Activated CD8-positive, alpha-beta memory T cell treated with anti-CD3 and anti-CD28 coated beads, Interleukin-2, amount 50 U/mL, for 24 hours (primary cell): ENCODE data around the gene TRIO.

Experiments
- DNase-seq: peaks from one replicate; pipeline ENCODE4 v3.0.0-alpha.2; 2020; ENCODE audit errors: extremely low read depth

TRIO gene

DNA sequence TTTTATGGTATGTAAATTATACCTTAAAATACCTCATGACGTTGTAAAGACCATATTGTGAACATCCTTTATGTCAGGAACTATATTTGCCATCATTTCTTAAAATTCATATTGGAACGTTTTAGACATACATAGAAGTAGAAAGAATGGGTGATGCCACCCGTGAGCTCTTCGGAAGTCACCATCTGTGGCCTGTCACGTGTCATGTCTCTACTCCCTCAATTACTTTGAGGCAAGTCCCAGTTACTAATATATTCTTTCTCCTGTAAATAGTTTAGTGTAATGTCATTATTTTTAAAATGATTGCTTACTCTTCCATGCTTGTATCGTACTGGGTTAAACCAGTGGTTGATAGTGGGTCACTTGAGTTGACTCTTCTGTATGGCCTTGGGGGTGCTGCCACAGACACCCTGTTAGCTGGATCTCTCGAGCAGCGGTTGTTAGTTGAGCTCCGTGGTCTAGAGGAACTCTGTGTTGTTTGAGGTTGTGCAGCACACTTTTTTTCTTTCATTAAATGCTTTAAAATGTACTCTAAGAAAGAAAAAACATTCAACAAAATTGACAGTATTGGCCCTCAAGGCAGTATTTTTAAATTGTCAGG lies 66.2 kb downstream of the TRIO start:
- no peak for DNase-seq

DNA sequence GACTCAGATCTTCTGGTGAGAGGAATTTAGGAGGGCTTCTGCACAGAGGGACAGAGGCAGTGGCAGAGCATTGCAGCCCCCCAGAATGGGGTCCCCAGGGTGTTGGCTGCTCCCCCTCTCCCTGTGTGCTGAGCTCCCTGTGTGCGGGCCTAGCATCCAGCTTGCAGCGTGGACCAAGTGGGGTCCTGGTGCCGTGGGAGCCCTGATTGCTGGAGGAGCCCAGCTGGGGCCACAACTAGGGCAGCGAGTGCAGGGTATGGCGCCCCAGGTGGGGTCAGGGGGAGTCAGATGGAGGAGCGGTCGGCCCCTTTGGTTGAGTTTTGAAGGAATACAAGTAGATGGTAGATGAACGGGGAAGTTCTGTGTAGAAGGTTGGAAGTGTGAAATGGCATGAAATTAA lies 66.7 kb downstream of the TRIO start:
- no peak for DNase-seq

DNA sequence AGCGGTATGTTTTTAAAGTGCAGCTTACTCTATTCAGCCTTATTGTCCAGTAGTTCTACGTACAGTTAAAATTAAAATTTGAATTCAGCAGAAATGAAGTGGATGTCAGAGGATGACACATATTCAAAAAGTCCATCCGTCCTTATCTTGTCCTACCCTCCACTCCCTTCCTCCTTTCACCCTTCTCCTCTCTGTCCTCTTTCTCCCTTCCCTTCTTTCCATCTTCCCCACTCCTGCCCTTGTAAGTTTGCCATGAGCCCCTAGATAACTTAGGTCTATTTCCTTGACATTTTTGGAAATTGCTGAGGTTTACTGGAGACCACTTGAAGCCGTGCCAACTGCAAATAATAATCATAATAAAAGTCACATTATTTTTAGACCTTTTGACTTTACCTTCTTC lies 67.6 kb downstream of the TRIO start:
- no peak for DNase-seq

DNA sequence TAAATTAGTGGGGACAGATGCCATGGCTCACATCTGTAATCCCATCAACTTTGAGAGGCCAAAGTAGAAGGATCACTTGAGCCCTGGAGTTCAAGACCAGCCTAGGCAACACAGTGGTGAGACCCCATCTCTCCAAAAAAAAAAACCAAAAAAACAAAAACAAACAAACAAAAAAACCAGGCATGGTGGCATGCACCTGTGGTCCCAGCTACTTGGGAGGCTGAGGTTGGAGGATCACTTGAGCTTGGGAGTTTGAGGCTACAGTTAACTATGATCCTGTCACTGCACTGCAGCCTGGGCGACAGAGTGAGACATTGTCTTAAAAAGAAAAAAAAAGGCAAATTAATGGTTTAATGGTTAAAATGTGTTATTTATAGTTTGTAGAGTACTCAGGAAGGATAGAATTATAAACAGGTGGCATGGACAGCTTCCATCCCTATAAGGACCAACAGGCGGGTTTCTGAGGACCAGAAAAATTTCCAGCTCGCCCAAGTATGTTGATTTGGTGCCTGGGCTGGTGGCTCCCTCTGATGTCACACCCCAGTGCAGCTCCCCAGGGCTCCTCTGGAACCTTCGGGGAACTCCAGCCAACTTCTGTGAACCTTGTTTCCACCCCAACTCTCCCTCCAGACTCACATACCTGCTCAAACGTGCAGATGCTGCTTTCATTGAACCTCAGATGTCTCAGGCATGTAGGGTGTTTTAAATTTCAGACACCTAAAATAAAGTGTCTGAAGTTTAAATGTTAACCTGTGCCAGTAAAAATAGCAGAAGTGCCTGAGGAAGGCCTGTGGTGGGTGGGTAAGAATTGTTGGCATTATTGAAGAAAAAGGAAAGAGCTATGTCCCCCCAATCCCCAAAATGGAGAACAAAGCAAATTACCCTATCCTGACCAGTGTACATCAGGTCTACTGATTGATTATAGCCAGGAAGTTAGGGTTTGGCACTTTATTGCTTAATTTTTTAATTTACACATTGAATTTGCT lies 69.0 kb downstream of the TRIO start:
- DNase-seq = no peak

DNA sequence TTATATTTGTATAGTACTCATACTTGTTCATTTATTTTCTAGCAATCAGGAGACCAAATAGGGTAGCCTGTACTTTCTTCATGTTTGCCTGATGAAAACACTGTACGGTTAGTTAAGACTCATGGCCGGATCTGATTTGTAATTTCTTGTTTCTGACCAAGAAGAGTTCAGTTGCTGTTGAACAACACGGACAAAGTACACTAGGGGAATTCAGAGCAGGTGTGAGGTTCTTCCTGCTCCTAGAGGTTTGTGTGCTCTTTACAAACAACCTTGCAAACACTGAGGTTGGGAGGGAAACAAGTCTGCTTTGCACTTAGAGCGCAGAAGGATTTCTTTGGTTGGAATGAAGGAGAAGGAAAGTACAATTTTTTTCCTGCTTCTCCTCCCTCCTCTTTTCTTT lies 69.7 kb downstream of the TRIO start:
- no peak for DNase-seq

DNA sequence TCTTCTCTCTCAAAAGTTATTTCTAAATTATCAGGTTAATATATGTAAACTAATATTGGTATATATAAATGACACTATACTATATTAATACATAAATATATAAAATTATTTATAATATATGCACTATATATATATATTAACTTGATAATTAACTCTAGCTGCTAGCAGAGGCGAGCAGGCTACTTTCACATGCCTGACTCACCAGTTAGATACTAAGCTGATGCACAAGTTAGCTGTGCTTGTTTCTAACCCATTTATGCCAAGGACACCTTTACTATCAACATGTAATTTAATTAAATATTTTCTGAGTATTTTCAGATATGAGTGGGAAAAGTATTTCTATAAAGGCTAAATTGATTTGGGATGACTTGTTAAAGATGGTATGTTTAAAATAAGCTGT lies 70.1 kb downstream of the TRIO start:
- DNase-seq = no peak

DNA sequence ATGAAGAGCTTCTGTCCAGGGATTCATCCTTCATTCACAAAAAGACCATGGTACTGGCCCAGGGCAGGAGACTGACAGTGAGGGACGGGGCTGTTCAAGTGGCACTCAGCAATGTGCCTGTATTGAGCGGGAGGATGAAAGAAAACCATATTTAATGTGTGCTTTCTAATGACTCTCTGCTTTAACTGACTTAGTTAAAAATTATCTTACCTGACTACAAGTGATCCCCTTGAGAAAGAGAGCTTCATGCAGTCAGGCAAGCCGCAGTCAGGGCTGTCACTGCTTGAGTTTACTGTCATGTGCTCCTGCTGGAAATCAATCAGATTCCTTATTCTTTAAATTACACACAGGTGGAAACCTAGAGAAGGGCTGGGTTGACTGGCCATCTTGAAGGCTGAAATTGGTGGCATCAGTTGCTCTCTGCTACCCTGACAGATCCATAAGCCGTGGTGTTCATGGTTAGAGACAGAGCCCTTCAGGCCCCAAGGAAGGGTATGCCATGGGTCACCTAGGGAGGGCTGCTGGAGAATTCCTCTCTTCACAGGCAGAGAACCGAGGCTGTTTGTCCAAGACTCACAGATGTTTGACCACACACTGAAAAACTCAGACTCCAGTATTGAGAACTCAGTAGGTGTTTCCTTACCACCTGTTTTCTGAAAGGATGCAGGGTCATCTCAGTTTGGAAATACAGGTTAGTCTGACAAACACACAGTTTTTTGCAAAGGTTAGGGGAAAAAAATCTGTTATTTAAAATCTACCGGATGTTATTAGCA lies 70.9 kb downstream of the TRIO start:
- no peak for DNase-seq

DNA sequence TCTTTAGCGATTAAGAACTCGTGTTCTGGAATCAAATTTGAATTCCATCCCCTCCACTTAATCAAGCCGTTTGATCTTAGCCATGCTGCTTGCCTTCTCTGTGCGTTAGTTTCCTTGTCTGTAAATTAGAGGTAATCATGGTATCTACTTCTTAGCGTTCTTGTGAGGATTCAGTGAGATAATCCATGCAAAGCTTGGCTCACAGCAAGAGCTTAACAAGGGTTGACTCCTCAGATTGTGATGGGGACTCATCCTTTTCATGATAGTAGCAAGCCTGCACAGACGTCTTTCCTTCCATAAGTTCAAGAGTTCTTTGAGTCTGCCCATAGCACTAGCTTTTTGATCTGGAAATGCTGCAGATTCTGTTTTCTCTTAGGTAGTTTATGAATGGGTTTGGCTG lies 72.8 kb downstream of the TRIO start:
- DNase-seq = no peak

DNA sequence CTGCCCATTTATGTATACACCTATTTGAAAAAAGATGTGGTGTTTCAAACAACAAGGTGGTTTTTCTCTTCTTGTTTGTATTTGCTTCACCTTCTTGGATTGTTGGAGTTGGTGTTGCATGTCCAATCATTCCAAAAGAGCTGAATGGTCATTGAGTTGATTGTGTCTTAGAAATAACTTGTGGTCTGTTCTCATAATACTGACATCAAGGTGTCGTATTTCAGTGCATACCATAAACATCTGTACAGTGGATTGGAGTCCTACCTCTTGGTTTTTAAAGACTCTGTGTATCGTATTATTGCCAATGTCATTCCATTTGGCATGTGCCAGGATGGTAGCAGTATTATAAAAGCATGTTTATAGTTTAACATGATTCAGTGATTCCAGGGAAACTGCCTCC lies 73.2 kb downstream of the TRIO start:
- no peak for DNase-seq

DNA sequence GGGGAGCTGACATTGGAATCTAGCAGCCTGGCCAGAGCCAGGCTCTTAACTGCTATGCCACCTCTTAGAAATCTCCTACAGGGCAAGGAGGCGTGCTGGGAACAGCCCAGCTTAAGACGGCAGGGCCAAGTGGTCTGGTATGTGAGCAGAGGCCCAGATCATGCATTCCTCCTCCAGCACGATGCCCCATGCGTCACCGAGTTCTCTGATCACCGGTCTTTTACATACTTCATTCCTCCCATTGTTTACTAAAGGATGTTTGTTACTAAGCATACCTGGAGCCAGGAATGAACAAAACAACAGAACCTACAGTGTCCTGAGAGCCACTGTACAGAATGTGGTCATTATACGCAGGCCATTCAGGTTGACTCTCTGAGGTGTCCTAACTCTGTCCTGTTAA lies 73.8 kb downstream of the TRIO start:
- no peak for DNase-seq

DNA sequence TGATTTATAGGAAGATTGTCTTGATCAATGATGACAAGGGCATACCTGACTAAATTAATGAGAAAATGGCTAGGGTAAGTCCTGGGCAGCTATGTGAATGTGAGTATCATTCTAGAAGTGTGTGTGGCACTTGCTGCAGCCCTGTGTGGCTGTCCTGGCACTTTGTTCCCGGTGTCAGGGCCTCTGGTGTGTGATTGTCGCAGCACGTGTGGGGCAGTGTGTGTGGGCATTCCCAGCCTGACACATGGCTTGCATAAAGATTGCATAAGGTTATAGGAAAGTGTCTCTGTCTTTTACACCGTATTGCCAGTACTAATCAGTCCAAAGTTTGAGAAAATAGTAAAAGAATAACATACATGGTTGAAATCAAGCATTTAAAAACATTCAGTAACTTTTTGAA lies 74.4 kb downstream of the TRIO start:
- DNase-seq = no peak

DNA sequence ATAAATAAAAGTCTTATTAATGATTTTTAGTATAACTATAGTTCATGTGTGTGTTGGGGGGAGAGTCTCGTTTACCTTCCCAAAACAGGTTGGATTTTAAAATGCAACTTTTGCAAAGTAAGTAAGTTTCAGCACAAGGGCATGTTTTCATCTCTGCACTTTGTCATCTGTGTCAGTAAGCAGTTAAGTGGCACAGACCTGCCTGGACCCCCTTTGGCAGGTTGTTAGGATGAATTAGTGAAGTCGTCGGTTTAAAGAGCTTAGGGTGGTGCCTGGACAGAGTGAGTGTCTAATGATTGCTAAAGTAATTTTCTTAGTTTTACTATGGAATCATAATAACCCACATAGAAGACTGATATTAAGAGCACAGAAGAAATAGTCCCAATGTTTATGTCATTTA lies 74.9 kb downstream of the TRIO start:
- no peak for DNase-seq

DNA sequence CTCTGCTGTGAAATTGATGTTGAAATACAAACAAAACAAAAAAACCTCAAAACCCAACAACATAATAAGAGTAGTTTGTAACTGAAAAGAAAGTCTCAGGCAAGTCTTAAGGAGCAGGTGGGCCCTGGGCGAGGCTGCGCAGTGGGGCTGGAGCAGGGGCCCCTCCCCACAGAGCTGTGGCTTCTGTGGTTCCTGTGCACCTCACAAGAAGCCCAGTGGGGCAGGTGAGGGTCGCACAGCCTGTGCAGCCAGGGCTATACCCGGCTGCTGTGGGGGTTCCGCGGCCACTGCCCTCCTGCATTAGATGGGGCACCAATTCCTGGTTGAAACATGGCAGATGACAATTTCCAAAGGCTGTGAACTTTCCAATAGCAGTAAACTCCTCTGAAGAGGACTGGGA lies 75.3 kb downstream of the TRIO start:
- DNase-seq = no peak

DNA sequence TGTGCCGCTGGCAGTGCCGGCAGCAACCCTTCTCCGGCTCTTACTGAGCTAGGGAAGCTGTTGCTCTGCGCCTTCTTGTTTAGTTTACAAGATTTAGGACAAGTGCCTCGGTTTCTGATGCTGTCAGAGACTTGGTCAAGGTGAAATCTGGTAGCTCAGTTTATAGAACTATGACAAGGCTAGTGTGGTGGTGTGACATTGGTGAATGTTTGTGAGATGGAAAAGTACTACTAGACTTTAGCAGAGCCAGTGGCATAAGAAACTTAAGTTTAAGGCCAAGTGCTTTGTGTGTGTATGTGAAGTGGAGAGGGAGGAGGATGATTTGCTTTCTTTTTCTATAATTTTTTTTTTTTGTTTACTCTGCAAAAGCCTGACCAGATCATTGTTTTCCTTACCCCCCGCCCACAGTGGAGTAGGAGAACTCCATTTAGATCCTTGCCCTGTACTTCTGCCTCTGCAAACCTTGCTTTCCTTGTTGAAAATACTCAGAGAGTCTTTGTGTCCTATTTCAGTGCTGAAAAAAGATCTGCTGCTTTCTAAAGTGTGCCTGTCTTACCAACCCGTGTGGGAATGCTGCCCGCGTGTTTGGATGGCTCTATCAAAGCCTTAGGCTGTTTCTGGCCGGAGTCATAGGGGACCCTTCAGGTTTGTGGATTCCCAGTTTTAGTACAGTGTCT lies 75.9 kb downstream of the TRIO start:
- DNase-seq = no peak

DNA sequence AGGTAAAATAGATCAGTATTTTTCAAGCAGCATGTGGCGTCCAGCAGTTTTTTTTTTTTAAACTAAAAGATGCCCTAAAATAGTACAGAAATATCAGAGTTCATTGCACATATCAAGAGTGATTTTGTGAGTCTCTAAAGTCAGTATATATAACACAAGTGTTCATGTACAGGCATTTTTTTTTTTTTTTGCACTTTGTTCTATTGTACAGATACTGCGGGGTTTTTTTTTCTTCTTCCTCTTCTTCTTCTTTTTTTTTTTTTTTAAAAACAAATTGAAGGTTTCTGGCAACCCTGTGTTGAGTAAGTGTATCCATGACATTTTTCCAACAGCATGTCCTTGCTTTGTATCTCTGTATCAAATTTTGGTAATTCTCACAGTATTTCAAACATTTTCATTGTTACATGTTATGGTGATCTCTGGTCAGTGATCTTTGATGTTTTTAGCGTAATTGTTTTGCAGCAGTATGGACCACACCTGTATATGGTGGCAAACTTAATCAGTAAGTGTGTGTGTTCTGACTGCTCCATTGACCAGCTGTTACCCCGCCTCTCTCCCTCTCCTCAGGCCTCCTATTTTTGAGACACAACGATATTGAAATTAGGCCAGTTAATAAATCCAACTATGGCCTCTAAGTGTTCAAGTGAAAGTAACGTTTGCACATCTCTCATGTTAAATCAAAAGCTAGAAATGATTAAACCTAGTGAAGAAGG lies 76.8 kb downstream of the TRIO start:
- no peak for DNase-seq

DNA sequence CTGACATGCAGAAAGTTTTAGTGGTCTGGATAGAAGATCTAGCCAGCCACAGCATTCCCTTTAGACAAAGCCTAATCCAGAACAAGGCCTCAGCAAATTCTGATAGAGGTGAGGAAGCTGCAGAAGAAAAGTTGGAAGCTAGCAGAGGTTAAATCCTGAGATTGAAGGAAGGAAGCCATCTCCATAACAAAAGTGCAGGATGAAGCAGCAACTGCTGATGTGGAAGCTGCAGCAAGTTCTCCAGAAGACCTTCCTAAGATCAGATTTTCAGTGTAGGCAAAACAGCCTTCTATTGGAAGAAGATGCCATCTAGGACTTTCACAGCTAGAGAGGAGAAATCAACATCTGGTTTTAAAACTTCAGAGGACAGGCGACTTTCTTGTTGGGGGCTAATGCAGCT lies 77.5 kb downstream of the TRIO start:
- no peak for DNase-seq

DNA sequence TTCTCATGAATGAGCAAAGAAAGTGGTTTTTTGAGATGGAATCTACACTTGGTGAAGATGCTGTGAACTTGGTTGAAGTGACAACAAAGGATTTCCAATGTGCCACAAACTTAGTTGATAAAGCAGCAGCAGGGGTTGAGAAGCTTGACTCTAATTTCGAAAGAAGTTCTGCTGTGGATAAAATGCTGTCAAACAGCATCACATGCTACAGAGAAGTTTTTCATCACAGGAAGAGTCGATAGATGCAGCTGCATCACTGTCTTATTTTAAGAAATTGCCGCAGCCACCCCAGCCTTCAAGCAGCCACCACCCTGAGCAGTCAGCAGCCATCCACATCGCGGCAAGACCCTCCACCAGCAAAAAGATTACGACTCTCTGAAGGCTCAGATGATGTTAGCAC lies 78.6 kb downstream of the TRIO start:
- DNase-seq = no peak

DNA sequence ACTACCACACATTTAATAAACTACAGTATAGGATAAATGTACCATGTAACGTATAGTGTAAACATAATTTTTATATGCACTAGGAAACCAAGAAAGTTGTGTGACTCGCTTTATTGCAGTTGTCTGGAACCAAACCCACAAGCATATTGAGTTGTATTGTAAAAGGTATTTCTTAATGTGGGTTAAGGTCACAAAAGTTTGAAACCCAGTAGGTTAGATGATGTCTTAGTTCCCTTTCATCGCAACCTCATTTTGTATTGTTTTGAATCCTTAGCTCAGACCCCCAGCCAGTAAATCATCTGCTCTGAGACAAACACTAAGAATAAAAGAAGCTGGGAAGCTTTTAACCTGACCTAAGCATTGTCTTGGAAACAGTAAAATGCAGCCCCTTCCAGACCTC lies 79.1 kb downstream of the TRIO start:
- DNase-seq = no peak

DNA sequence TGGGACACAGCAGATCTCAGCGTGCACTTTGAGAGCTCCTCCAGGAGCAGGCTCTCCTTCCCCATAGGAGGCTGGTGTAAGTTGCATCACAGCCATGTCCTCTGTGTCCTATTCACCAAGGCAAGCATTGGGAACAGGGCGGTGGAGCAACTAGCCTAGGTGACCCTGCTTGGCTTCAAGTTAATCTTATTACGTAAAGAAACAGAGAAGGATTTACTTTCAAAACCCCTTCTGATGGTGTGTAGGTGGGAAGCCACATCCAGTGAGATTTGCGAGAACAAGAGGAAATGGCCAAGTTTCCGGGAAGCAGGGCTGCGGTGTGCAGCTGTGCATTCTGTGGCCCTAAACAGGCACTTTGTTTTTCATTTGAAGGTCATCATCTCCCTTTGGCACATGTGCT lies 80.2 kb downstream of the TRIO start:
- DNase-seq = no peak

DNA sequence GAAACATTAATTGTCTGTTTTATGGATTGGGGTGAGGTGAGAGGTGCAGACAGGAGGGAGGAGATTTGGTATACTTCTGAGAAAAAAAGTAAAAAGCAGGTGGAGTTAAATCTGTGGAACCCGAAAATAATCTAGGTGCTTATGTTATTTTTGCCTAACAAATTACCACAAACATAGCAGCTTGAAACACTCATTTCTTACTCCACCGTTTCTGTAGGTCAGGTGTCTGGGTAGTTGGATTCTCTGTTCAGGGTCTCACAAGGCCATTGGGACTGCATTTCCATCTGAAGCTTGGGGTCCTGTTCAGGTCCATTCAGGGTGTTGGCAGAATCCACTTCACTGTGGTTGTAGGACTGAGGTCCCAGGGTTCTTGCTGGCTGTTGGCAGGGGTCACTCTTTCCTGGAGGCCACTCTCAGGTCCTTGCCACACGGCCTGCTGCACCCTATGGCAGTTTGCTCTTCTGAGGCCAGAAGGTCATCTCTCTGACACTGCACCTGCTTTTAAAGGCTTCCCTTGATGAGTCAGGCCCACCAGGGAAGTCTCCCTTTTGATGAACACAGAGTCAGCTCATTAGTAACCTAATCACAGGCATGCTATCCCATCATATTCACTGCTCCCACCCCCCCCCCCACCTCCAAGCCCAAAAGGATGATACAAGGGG lies 82.2 kb downstream of the TRIO start:
- DNase-seq = no peak

DNA sequence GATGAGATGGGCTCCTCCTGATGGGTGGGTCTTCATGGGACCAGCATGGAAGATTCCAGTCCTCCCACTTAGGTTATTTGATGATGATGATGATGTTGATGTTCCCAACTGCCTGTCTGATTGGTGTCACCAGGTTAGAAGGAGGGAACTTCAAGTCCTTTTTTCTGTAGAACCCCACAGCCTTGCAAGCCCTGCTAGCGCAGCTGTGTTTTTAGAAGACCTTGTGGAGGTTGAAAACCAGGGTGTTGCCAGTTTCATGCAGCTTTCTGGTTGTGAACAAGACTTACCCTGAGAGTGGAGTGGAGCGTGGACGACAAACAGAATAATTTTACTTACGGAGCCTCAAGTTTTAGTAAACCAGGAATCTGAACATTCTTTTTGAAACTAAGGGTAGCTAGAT lies 83.0 kb downstream of the TRIO start:
- no peak for DNase-seq
